Activated CD4-positive, alpha-beta T cell treated with anti-CD3 and anti-CD28 coated beads for 24 hours (primary cell): ENCODE results near the gene KCTD6.

Experiments used
- DNase-seq, 2 donors: peaks; one replicate each; pipeline ENCODE4 v3.0.0-alpha.2; 2020; ENCODE audit warnings: low read depth in 2 of 2

The KCTD6 gene

GRCh38 chr3:58485801-58486435, 6.0 kb upstream of the KCTD6 start:
- no peak for DNase-seq

DNA sequence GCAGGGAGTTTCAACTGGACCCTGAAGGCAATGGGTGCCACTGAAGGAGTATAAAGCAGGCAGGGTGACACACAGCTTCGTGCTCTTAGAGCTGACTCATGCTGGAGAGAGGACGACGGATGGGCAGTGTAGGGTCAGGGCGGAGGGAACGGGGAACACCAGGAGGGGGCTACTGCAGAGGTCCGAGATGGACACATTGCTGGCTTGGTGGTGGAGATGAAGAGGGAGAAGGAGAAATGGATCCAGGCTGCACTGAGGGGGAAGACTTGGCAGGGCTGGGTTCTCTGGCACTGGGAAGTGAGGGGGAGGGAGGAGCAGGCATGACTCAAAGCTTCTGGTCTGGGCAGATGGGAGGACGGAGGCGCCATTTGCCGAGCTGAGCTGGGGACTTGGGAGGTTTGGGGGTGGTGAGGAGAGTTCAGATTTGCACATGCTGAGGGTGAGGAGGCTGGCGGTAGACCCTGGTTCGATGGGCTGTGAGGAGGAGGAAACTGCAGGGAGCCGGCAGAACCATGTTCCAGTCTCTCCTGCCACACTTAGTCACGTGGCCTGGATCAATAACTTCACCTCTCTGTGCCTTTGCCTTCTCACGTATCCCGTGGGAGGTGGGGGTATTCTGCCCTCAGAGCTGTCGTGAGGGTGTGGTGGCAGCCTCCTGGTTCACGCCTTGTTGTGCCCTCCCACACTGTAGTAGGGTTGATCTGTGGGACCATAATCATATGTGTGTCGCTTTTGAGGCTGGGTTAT, 4.6 kb upstream of the KCTD6 start:
- DNase-seq: no peak

DNA sequence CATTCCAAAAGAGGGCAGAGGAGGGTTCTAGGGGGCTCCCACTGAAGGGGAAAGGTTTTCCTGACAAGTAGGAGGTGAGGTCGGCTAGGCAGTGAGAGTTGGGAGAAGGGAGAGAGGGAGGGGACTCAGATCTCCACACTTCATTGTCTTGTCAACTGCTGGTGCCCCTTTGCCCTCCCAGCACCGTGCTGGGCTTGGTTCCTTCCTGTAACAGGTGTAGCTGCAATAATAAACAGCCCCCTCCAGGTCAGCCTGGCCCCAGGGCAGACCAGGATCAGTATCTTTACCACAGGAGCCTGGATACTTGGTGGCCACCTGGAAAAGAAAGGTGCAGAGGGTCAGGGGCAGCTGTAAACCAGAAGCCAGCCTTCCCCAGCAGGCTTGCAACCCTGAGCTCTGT, 2.9 kb upstream of the KCTD6 start:
- DNase-seq: no peak

DNA sequence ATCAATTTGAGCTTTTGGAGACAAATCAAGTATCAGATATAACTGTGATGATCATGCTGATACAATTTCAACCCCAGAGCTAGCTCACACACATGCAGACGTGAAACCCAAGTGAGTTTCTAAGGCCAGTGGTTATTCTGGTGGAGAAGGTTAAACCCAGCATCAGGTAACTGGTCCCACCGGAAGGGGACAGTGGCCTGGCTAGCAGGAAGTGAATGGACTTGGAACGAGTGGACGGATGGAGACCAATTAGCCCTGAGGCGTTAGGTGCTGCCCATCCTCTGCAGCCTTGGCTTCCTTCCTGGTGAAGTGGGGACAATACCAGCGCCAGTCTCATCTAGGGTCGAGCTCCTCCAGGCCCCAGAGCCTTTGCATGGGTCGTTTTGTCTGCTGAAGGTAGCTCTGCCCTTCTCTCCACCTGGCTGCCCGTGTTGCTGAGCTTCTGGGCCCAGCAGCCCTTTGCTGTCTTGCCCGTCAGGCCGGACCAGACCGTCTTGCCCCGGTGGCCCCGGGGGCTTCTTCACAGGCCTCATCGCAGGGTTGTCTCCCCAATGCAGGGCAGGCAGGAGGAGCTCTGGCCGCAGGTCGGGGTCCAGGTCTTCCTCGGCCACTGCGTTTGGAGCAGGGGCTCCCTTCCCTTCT, 915 bp upstream of the KCTD6 start:
- DNase-seq: no peak

DNA sequence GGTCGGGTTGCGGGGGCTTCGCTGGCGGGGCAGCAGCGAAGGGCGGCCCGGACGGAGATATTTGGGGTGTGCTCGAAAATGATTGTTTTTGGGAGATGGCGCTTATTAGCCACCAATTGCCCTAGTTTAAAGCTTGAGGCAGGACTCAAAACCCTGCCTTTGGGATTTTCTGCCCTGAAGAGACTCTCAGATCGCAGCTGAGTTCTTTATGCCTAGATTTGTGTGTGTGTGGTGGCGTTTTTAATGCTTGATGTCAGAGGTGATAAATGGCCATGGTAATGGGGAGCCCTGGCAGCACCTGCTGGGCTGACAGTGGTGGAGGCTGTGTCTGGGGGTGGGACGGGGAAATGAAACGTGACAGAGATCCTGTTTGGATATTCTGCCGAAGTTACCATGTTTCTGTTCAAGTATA, 604 bp downstream of the KCTD6 start:
- DNase-seq: peak in 1 of 2 donors; percentile 8

DNA sequence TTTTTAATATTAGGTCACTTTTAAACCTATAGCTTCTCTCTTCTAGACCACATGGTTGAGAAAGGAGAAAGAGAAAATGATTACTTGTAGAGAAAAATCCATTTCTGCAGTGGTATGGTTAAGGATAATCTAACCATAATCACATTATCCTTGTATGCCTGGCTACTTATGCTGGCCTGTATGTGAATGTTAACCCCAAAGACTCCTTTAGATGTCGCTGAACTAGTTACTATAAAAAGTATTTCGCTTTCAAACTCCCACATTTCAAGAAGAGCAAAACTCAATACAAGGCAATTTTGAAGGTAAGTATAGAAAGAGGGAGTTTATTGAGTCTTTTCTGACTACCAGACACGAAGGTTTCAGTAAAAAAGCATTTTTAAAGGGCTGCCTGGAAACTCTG, 2.2 kb downstream of the KCTD6 start:
- no peak for DNase-seq

DNA sequence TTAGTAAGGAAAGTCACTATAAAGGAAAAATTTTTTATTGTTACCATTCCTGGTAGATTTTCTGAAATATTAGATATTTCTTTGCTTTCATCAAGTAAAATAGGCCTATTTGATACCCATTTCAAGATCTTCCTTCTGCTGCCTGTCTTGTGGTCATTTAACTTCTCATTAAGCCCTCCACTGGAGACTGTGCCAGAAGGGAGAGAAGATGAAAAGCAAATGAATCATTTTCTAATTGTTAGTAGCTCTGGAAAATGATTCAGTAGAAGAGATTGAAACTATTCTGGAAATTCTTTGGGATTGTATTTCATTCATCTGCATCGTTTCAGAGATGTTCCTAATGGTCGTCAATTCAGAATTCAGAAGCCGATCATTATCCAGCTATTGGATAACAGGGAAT, 3.2 kb downstream of the KCTD6 start:
- DNase-seq: no peak

- no peak for DNase-seq
Observed at GRCh38 chr3:58496206-58496857, 4.4 kb downstream of the KCTD6 start.

GRCh38 chr3:58497097-58497496, 5.2 kb downstream of the KCTD6 start:
- no peak for DNase-seq

- no peak for DNase-seq
Observed at GRCh38 chr3:58502872-58503271, 11.0 kb downstream of the KCTD6 start.

DNA sequence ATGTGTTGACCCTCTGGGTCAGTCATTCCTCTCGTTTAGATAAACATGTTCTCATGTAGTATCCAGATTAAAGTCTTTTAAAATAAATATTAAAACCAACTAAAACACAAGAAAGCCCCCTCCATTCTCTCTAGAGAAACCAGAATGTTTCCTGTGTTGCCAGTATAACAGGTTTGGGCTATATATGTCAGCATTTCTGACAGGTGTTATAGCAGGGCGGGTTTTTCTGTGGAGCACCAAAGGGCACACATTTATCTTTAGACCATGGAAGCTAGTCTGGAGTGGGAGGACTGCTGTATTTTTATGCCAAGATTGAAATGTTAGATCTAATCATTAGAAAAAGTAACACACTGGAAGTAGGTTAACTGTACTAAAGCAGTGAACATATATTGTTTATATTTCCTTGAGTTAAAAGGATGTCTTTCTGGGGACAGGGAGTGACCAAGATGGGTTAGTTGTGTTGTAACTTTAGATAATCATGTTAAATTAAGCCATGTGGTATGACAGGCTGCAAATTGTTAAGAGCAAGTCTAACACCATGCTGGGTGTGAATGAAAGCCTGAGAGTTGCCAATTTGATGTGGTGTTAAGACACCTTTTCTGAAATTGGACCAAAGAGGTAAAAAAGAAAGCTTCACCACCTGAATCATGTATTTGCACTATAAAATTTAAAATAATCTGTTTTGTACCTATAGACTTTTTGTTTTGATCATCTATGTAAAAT, 15.6 kb downstream of the KCTD6 start:
- no peak for DNase-seq

DNA sequence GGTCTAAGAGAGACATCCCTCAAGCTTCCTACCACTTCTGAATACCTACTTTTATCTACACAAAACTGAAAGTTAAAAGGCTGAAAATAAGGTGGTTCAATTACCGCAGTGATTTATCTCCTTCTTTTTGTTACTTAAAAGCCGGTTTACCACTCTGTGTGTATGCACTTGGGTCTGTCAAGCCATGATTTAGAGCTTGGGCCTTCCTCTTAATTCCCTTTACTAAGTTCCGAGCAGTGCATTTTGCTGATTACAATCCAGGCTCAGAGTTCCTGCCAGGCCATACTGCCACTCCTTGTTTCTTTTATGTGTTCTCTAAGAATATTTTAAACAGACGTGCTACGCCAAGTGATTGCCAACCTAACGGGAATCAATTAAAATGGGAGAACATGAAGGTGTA, 16.5 kb downstream of the KCTD6 start:
- DNase-seq: no peak

GRCh38 chr3:58514405-58514804, 22.5 kb downstream of the KCTD6 start:
- DNase-seq: no peak

DNA sequence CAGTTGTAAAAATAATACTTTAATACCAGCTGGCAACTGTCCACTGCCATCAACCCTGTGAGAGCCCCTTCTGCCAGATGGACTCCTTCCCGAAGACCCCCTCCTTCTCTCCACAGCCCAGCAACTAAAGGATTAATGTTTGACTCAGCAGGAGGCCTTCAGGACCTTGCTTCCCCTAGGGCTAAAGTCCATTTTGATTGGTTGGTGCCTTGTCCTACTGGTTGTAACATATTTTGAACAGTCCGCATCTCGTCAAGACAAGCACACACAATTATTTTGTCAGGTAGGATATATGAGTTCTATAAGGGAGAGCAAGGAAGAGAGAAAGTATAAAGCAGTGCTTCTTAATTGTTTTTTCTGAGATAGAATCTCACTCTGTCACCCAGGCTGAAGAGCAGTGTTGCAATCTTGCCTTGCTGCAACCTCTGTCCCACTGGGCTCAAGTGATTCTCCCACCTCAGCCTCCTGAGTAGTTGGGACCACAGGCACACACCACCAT, 26.4 kb downstream of the KCTD6 start:
- no peak for DNase-seq

- DNase-seq: no peak
Observed at GRCh38 chr3:58519668-58520402, 27.9 kb downstream of the KCTD6 start.

DNA sequence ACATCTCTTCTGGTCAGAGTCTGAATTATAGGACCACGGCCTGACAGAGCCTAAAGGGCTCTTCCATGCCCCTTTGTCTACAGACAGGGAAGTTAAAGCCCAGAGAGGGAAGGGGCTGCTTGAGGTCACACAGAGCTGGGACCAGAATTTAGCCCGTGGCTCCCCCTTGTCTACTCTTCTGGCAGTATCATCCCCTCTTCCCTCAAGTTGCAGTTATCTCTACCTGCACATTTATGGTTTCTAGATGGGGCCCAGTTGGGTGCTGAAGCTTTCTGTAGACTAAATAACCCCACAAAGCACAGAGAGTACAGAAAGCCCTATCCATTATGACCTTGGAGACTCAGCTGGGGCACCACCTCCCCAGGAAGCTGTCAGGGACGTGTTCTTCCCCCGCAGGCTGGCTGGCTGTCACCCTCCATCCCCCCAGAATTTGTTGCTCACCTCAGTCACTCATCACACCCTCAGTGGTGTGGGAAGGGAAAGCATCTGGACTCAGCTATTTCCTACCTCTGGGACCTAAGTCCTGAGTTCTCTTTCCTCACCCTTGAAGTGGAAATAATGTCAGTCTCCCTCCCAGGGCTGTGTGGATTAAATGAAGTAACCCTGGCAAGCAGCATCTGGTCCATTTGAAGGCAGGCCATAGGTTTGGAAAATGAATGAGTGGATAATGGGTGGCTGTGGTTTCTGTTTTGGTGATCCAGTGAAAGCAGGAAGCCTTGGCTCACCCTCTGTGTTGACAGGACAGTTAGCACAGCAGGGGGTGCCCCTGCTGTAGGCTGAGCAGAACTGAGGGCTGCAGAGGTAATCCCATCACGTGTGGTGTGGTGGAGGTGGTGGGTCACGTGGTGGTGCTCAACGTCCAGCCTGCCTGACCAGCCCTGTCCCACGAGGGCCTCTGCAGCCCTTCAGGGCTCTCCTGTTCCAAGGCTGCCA, 28.8 kb downstream of the KCTD6 start:
- no peak for DNase-seq

- DNase-seq: no peak
Observed at GRCh38 chr3:58521336-58521670, 29.4 kb downstream of the KCTD6 start.

DNA sequence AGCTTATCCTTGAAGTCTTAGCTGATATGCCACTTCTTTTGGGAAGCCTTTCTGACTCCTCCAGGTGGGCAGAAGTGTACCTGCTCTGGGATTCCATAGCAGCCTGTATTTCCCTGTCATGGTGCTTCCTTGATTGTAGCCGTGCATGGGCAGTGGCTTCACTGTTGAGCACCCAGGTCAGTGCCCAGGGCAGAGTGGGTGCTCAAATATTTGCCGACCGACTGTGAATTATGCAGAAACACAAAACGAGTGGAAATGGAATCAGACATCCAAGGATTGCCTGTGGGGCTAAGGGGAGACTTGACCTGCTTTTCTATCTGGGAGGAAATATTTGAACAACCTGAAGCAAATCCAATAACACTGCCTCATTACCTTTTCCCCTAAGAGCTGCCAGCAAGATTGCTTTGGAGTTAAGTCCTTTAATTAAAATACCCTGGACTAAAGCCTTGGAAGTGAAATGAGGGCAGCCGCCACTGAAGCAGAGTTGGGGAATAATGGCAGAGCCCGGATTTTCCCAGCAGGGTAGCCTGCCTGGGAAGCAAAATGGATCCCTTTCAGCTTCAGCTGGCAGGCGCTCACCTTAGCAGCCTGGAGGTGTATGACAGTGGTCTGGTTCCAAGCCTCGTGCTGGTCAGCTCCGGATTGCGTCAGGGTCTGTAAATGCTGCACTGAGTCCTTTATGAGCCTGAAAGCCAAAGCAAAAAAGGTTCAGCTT, 30.2 kb downstream of the KCTD6 start:
- DNase-seq: no peak

DNA sequence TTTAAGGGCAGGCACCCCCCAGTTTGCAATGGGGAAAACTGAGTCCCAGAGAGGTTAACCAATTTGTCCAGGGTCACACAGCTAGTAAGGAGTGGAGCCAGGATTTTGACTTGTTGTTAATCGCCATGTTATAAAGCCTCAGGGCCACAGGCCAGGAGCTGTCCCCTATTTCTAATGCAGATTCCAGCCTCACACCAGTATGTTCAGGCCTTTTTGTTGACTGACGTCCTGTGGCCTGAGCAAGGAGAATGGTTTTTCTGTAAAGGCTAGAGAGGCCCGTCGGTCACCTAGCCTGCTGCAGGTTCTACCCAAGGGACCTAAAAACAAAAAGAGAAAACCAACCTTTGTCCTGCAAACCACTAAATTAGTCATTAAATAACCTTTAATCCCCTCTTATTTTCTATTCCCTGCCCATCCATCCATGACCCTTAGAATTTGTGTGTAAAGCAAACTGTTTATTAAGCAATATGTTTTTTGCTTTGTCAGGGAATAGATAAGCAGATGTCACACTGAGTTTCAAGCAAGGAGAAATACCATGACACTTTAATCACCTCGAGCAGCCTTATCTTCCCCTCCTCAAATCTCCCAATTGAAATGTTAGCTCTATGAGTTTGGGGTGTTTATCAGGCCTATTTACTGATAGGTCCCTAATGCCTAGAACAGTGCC, 31.0 kb downstream of the KCTD6 start:
- no peak for DNase-seq
